ENCODE data around the gene RPN1.

DNA sequence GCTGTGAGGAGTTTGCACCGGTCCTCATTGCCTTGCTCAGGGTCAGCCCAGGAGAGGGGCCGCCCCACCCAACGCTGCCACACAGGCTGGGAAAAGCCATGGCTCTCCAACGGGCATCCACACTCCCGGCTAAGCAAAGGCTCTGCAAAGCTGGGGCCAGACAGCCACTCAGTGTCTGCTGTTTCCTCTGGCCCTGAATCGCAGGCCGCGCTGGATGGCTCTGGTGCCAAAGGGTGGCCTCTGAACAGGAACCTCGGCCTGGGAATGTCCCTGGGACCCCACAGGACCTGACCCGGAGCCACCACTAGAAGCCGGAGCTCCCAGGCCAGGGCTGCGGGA lies 42.9 kb downstream of the RPN1 start:
- no peak for TF ChIP-seq CTCF (IDR thresholded peaks at IDR 0.05)
- no peak for TF ChIP-seq POLR2A (IDR thresholded peaks at IDR 0.05)

Data from heart left ventricle (tissue), 13 donors.